Fibroblast of lung (primary cell): ENCODE measurements around the gene MLN.

Experiments
- EZH2 ChIP-seq: IDR thresholded peaks from 2 replicates; pipeline ENCODE4 v1.5.1; 2012; ENCODE audit warnings: low read length, control low read depth, mild to moderate bottlenecking; ENCODE audit errors: missing control alignments
- TF ChIP-seq, protein P1 (sequence below), 2 donors: IDR thresholded peaks in 1 of 2; conservative IDR thresholded peaks in 1 of 2; 1 replicate in 1 of 2; 2 replicates in 1 of 2; pipeline ENCODE4 v1.5.1; 2011 to 2012; ENCODE audit warnings: low read length in 2 of 2, control low read depth in 1 of 2, inconsistent platforms in 1 of 2, low read depth in 1 of 2, mild to moderate bottlenecking in 1 of 2

DNA sequence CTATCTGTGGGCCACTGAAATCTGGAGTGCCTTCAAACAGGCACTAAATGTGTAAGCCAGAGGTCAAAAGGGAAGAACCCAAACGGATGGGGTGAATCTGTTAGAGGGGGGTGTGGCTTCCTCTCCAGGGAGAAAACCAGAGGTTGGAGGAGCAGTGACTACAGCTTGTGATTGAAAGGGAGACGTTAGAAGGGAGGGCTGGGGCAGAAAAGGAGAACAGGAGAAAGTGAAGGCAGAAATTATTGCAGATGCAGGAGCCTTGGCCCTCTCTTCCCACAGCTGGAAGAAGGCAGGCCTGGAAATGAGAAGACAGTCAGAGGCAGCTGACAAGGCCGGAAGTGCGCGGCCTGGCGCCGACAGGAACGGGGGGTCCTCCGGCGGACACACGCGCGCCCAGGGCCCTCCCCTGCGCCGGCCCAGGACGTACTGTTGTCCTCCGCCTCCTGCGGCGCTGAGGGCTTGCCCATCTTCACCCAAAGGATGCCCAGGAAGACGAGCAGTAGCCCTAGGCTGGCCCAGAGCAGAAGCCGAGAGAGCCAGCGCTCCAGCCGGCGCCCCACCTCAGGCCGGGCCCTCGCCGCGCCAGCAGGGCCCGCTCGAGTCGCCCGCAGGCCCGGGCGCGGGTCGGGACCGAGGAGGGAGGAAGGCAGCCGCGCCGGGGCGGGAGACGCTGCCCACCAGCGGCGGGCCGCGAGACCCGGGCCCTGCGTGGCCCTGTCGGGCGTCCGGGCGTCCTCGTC lies 15.7 kb downstream of the MLN start:
- TF ChIP-seq, protein P1, sequence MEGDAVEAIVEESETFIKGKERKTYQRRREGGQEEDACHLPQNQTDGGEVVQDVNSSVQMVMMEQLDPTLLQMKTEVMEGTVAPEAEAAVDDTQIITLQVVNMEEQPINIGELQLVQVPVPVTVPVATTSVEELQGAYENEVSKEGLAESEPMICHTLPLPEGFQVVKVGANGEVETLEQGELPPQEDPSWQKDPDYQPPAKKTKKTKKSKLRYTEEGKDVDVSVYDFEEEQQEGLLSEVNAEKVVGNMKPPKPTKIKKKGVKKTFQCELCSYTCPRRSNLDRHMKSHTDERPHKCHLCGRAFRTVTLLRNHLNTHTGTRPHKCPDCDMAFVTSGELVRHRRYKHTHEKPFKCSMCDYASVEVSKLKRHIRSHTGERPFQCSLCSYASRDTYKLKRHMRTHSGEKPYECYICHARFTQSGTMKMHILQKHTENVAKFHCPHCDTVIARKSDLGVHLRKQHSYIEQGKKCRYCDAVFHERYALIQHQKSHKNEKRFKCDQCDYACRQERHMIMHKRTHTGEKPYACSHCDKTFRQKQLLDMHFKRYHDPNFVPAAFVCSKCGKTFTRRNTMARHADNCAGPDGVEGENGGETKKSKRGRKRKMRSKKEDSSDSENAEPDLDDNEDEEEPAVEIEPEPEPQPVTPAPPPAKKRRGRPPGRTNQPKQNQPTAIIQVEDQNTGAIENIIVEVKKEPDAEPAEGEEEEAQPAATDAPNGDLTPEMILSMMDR (conservative IDR thresholded peaks at IDR 0.05 in 1 of 2, IDR thresholded peaks at IDR 0.05 in 1 of 2; ENCODE audit: low read depth in 1 of 2, low read length in 2 of 2), result no peak
- TF ChIP-seq EZH2, result no peak
